ENCODE measurements around the gene EFCAB11. TPM values are rescaled to one million over a fixed set of nuclear protein-coding genes. Genes with fewer than 3 reads are reported as not detected.

The EFCAB11 gene
- polyA plus RNA-seq, 3 donors = 2.0 to 4.3 (median 2.1) TPM

DNA sequence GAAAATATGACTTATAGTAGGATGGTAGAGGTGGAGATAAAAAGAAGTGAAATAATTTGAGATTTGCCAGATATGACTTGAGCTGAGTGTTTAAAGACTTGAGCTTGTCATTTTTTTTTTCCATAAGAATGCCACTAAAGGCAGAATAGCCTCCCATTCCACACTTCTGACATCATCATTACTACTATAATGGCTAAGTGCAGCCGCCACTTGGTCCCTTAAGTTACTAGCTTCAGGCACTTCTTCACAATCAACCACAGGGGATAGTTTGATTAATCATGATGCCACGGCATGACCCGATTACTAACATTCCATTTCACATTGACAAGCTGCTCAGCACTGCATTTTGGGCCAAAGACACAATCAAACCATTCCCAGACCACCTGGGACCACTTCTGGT is 127.9 kb downstream of the EFCAB11 start:
- Histone ChIP-seq H3K27ac (ENCODE audit: low read depth in 1 of 2, low read length in 2 of 2) (no peak overlapping the region), H3K9me3 (replicated peaks in 1 of 2; ENCODE audit: control insufficient read depth in 1 of 2, insufficient read depth in 1 of 2, low read length in 2 of 2) (peaks cover 4 to 17% of the 10 kb centered on the region in 2 donors), H3K79me2 (ENCODE audit: insufficient read depth, low read length) (no peaks in the 10 kb centered on the region), H2AFZ (ENCODE audit: insufficient read depth, low read depth, low read length, poor library complexity, severe bottlenecking) (no peak overlapping the region), H3K27me3 (ENCODE audit: control insufficient read depth in 2 of 2, insufficient read depth in 2 of 2, low read length in 2 of 2) (no peaks in the 10 kb centered on the region), H3K4me3 (replicated peaks in 1 of 3; ENCODE audit: low read depth in 2 of 3, low read length in 3 of 3) (no peak overlapping the region), H3K9ac (ENCODE audit: insufficient read depth, low read length, poor library complexity, severe bottlenecking) (no peak overlapping the region), H3K4me2 (replicated peaks; ENCODE audit: extremely low read depth, low read length, poor library complexity, severe bottlenecking) (no peak overlapping the region), H3K4me1 (ENCODE audit: control insufficient read depth in 1 of 2, insufficient read depth in 2 of 2, low read length in 2 of 2) (peaks cover 0 to 6% of the 10 kb centered on the region in 2 donors), H3K36me3 (replicated peaks in 1 of 2; ENCODE audit: control insufficient read depth in 1 of 2, insufficient read depth in 2 of 2, low read length in 2 of 2) (no peaks in the 10 kb centered on the region), H4K20me1 (ENCODE audit: insufficient read depth, low read length) (no peaks in the 10 kb centered on the region)
- Mint-ChIP-seq H3K27ac (peak overlapping the region in 1 of 7 donors; percentile 7), H3K27me3 (ENCODE audit: low read depth in 3 of 3) (peaks cover 0 to 4% (median 2%) of the 10 kb centered on the region in 3 donors), H3K4me1 (peaks cover 14% of the 10 kb centered on the region), H3K36me3 (peaks cover 0 to 2% of the 10 kb centered on the region in 2 donors), H3K9me3 (peaks cover 11 to 20% (median 13%) of the 10 kb centered on the region in 7 donors), H3K4me3 (no peak overlapping the region)
- intact Hi-C loops (cut with micrococcal nuclease) = no loop called here
- no peak for DNase-seq
- 93% methylated on average over 3 of the region's 3 CpGs for WGBS (ENCODE audit: insufficient coverage)
- TF ChIP-seq, protein P1, sequence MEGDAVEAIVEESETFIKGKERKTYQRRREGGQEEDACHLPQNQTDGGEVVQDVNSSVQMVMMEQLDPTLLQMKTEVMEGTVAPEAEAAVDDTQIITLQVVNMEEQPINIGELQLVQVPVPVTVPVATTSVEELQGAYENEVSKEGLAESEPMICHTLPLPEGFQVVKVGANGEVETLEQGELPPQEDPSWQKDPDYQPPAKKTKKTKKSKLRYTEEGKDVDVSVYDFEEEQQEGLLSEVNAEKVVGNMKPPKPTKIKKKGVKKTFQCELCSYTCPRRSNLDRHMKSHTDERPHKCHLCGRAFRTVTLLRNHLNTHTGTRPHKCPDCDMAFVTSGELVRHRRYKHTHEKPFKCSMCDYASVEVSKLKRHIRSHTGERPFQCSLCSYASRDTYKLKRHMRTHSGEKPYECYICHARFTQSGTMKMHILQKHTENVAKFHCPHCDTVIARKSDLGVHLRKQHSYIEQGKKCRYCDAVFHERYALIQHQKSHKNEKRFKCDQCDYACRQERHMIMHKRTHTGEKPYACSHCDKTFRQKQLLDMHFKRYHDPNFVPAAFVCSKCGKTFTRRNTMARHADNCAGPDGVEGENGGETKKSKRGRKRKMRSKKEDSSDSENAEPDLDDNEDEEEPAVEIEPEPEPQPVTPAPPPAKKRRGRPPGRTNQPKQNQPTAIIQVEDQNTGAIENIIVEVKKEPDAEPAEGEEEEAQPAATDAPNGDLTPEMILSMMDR (IDR thresholded peaks at IDR 0.05) = no peak

DNA sequence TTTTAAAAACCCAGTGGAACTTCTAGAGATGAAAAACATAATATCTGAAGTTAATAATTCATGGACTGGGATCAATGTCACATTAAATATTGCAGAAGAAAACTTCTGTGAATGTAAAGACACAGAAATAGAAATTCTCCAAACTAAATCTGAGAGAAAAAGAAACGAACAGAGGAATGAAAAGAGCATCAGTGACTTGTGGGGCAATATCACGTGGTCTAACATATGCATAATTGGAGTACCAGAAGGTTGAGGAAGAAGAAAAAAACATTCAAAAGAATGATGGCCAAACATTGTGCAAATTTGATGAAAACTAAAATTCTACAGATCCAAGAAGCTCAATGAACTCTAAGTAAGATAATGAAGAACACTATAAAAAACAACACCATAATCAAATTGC is 130.8 kb downstream of the EFCAB11 start:
- no peaks in the 10 kb centered on the region for H3K79me2 ChIP-seq (ENCODE audit: insufficient read depth, low read length)
- no peaks in the 10 kb centered on the region for H3K27me3 ChIP-seq (ENCODE audit: control insufficient read depth in 2 of 2, insufficient read depth in 2 of 2, low read length in 2 of 2)
- no peaks in the 10 kb centered on the region for H4K20me1 ChIP-seq (ENCODE audit: insufficient read depth, low read length)
- intact Hi-C loops (cut with micrococcal nuclease) = no loop called here
- no peak overlapping the region for H3K4me3 Mint-ChIP-seq
- no peak overlapping the region for H3K27ac ChIP-seq (ENCODE audit: low read depth in 1 of 2, low read length in 2 of 2)
- no peak overlapping the region for H3K4me2 ChIP-seq (replicated peaks; ENCODE audit: extremely low read depth, low read length, poor library complexity, severe bottlenecking)
- peaks cover 12 to 20% (median 13%) of the 10 kb centered on the region in 7 donors for H3K9me3 Mint-ChIP-seq
- no peak overlapping the region for H3K27ac Mint-ChIP-seq
- no peak overlapping the region for H3K9ac ChIP-seq (ENCODE audit: insufficient read depth, low read length, poor library complexity, severe bottlenecking)
- 100% methylated on average over 2 of the region's 2 CpGs for WGBS (ENCODE audit: insufficient coverage)
- TF ChIP-seq, protein P1 (IDR thresholded peaks at IDR 0.05) = no peak
- peaks cover 4 to 17% of the 10 kb centered on the region in 2 donors for H3K9me3 ChIP-seq (replicated peaks in 1 of 2; ENCODE audit: control insufficient read depth in 1 of 2, insufficient read depth in 1 of 2, low read length in 2 of 2)
- no peak overlapping the region for H3K4me3 ChIP-seq (replicated peaks in 1 of 3; ENCODE audit: low read depth in 2 of 3, low read length in 3 of 3)
- no peaks in the 10 kb centered on the region for H3K36me3 ChIP-seq (replicated peaks in 1 of 2; ENCODE audit: control insufficient read depth in 1 of 2, insufficient read depth in 2 of 2, low read length in 2 of 2)
- peaks cover 0 to 6% of the 10 kb centered on the region in 2 donors for H3K4me1 ChIP-seq (ENCODE audit: control insufficient read depth in 1 of 2, insufficient read depth in 2 of 2, low read length in 2 of 2)
- H3K4me1 Mint-ChIP-seq = peaks cover 14% of the 10 kb centered on the region
- peaks cover 0 to 2% of the 10 kb centered on the region in 2 donors for H3K36me3 Mint-ChIP-seq
- H3K27me3 Mint-ChIP-seq (ENCODE audit: low read depth in 3 of 3) = peaks cover 0 to 4% (median 0%) of the 10 kb centered on the region in 3 donors
- H2AFZ ChIP-seq (ENCODE audit: insufficient read depth, low read depth, low read length, poor library complexity, severe bottlenecking) = no peak overlapping the region
- no peak for DNase-seq
